BLaER1 treated with 17β-estradiol and CSF1 and Interleukin-3, amounts not matched to agents 10 nM and 100 nM (cell line): ENCODE measurements around the gene RNF151.

ENCODE experiments used
- H3K27ac ChIP-seq, 11 experiments: shearing (Covaris generic); formaldehyde crosslinking; 2 replicates each; pipeline ENCODE4 v1.8.1; 2022
- H3K27me3 ChIP-seq, 11 experiments: shearing (Covaris generic); formaldehyde crosslinking; 2 replicates each; pipeline ENCODE4 v1.8.1; 2022
- H3K36me3 ChIP-seq, 11 experiments: shearing (Covaris generic); formaldehyde crosslinking; 2 replicates each; pipeline ENCODE4 v1.8.1; 2022
- H3K4me1 ChIP-seq, 10 experiments: shearing (Covaris generic); formaldehyde crosslinking; 2 replicates each; pipeline ENCODE4 v1.8.1; 2022
- H3K4me2 ChIP-seq, 11 experiments: shearing (Covaris generic); formaldehyde crosslinking; 2 replicates each; pipeline ENCODE4 v1.8.1; 2022
- H3K4me3 ChIP-seq, 10 experiments: shearing (Covaris generic); formaldehyde crosslinking; 2 replicates each; pipeline ENCODE4 v1.8.1; 2022
- H3K9ac ChIP-seq, 11 experiments: shearing (Covaris generic); formaldehyde crosslinking; 2 replicates each; pipeline ENCODE4 v1.8.1; 2022
- H3K9me3 ChIP-seq, 11 experiments: shearing (Covaris generic); formaldehyde crosslinking; replicated peaks in 1 of 11; 2 replicates each; pipeline ENCODE4 v1.8.1; 2022
- H4K20me1 ChIP-seq, 11 experiments: shearing (Covaris generic); formaldehyde crosslinking; 2 replicates each; pipeline ENCODE4 v1.8.1; 2022
- Cebpa-rat ChIP-seq, 11 experiments: shearing (Covaris generic); IDR thresholded peaks; 2 replicates each; pipeline ENCODE4 v1.8.1; 2022

Gene RNF151

GRCh38 chr16:2016407-2016922 is 49.8 kb downstream of the RNF151 start:
- no peak overlapping the region for H3K4me3 ChIP-seq
- H3K9me3 ChIP-seq = no peaks in the 10 kb centered on the region
- H3K9ac ChIP-seq = peak overlapping the region in 7 of 11 experiments; percentile 40 to 77 (median 62); a peak in 10 of 22 replicates
- peaks cover 30 to 43% (median 39%) of the 10 kb centered on the region in 11 experiments for H3K27me3 ChIP-seq
- peak overlapping the region in 10 of 11 experiments; percentile 30 to 79 (median 52); a peak in 19 of 22 replicates for H3K4me2 ChIP-seq
- peaks cover 28 to 66% (median 35%) of the 10 kb centered on the region in 10 experiments for H3K4me1 ChIP-seq
- no peak for TF ChIP-seq Cebpa-rat (IDR thresholded peaks at IDR 0.05)
- H4K20me1 ChIP-seq = peaks cover 0 to 5% (median 0%) of the 10 kb centered on the region in 11 experiments; a peak in 3 of 22 replicates
- H3K36me3 ChIP-seq = no peaks in the 10 kb centered on the region
- H3K27ac ChIP-seq = peak overlapping the region in 6 of 11 experiments; percentile 47 to 89 (median 70); a peak in 10 of 22 replicates
